ENCODE data around the gene ARHGAP8.

DNA sequence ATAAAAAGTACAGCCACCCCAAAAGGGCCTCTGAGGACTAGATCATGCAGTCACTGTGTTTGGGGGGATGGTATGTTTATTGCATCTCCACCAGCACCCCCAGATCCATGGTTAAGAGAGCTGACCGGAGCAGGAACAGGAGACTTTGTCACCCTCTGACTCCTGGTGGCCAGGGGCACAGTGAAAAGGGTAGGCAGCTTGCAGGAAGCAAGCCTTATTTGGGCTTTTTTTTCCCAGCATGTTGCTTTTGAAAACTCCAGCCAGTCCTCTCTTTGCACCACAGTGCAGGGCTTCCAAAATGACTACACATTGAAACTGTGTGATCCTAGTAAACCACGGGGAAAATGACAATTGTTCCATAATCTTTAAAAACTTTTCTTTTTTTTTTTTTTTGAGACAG is 29.8 kb upstream of the ARHGAP8 start:
- TF ChIP-seq EZH2 (IDR thresholded peaks at IDR 0.05; ENCODE audit: borderline replicate concordance) (no peak), EZH2phosphoT487 (IDR thresholded peaks at IDR 0.05; ENCODE audit: low read depth, severe bottlenecking, unreplicated experiment) (no peak)
- TF ChIP-seq, protein P1, sequence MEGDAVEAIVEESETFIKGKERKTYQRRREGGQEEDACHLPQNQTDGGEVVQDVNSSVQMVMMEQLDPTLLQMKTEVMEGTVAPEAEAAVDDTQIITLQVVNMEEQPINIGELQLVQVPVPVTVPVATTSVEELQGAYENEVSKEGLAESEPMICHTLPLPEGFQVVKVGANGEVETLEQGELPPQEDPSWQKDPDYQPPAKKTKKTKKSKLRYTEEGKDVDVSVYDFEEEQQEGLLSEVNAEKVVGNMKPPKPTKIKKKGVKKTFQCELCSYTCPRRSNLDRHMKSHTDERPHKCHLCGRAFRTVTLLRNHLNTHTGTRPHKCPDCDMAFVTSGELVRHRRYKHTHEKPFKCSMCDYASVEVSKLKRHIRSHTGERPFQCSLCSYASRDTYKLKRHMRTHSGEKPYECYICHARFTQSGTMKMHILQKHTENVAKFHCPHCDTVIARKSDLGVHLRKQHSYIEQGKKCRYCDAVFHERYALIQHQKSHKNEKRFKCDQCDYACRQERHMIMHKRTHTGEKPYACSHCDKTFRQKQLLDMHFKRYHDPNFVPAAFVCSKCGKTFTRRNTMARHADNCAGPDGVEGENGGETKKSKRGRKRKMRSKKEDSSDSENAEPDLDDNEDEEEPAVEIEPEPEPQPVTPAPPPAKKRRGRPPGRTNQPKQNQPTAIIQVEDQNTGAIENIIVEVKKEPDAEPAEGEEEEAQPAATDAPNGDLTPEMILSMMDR (IDR thresholded peaks at IDR 0.05; ENCODE audit: poor library complexity) = no peak

All from hepatocyte (in vitro differentiated cells).